Stimulated activated CD4-positive, alpha-beta T cell treated with anti-CD3 and anti-CD28 coated beads, Interleukin-15, amount 100 ng/mL, for 48 hours (primary cell): ENCODE measurements around the gene ARRDC2.
"Not testable (repeated sequence)": the region's sequence is repeated elsewhere in the genome, so short reads cannot be mapped to it uniquely, and the experiment has no call there.

Source experiments
- DNase-seq, 2 donors: peaks; one replicate each; pipeline ENCODE4 v3.0.0-alpha.2; 2020; ENCODE audit warnings: low read depth in 2 of 2

ARRDC2 gene

GRCh38 chr19:18007917-18008673, at the start of gene ARRDC2:
ARRDC2 (plus strand) TSS chr19:18008170; CDS start chr19:18008311, 141 bp downstream.
- peak; percentile 81 for DNase-seq

GRCh38 chr19:17963936-17964691, 43.9 kb upstream of the ARRDC2 start:
- no peak for DNase-seq

- no peak for DNase-seq
These were observed 42.4 kb upstream of the ARRDC2 start for GRCh38 chr19:17965370-17966128.

GRCh38 chr19:17966129-17966483, 41.9 kb upstream of the ARRDC2 start:
- DNase-seq = no peak

GRCh38 chr19:17966550-17967256, 41.3 kb upstream of the ARRDC2 start, which contains the start of gene KCNN1:
KCNN1 (plus strand) TSS chr19:17967107; CDS start chr19:17973889, 6,782 bp downstream.
- DNase-seq = no peak

- no peak for DNase-seq
These were observed 40.5 kb upstream of the ARRDC2 start for GRCh38 chr19:17967257-17968051.

- DNase-seq = no peak
These were observed 39.6 kb upstream of the ARRDC2 start for GRCh38 chr19:17968362-17968761.

- no peak for DNase-seq
These were observed 38.7 kb upstream of the ARRDC2 start for GRCh38 chr19:17969096-17969792.

- DNase-seq = no peak
These were observed 35.7 kb upstream of the ARRDC2 start for GRCh38 chr19:17972230-17972629.

GRCh38 chr19:17973759-17974158, 34.2 kb upstream of the ARRDC2 start:
- no peak for DNase-seq

GRCh38 chr19:17974551-17974950, 33.4 kb upstream of the ARRDC2 start:
- DNase-seq = no peak

GRCh38 chr19:17975032-17975431, 32.9 kb upstream of the ARRDC2 start:
- DNase-seq = no peak

- no peak for DNase-seq
These were observed 30.9 kb upstream of the ARRDC2 start for GRCh38 chr19:17977021-17977420.

- no peak for DNase-seq
These were observed 30.5 kb upstream of the ARRDC2 start for GRCh38 chr19:17977488-17977887.

- DNase-seq = no peak
These were observed 26.4 kb upstream of the ARRDC2 start for GRCh38 chr19:17981611-17982010.

GRCh38 chr19:17982430-17982829, 25.5 kb upstream of the ARRDC2 start:
- no peak for DNase-seq

GRCh38 chr19:17985037-17985818, 22.7 kb upstream of the ARRDC2 start:
- DNase-seq = no peak

- DNase-seq = not testable (repeated sequence)
These were observed 21.4 kb upstream of the ARRDC2 start for GRCh38 chr19:17986569-17986968.

- no peak for DNase-seq
These were observed 19.8 kb upstream of the ARRDC2 start for GRCh38 chr19:17988161-17988560.
